DND-41 (cell line): Measurements from ENCODE around the gene PELI1.

Experiments used
- EZH2 ChIP-seq: IDR thresholded peaks from 3 replicates; pipeline ENCODE4 v1.6.1; 2012; ENCODE audit warnings: borderline replicate concordance, low read depth, mild to moderate bottlenecking, moderate library complexity, low read length, inconsistent platforms; ENCODE audit not compliant: severe bottlenecking
- TF ChIP-seq, protein P1 (sequence below): IDR thresholded peaks from 2 replicates; pipeline ENCODE4 v1.5.1; 2012; ENCODE audit warnings: borderline replicate concordance, low read length, moderate library complexity, mild to moderate bottlenecking; ENCODE audit not compliant: poor library complexity, severe bottlenecking; ENCODE audit errors: extremely low read depth

- TF ChIP-seq, protein P1, sequence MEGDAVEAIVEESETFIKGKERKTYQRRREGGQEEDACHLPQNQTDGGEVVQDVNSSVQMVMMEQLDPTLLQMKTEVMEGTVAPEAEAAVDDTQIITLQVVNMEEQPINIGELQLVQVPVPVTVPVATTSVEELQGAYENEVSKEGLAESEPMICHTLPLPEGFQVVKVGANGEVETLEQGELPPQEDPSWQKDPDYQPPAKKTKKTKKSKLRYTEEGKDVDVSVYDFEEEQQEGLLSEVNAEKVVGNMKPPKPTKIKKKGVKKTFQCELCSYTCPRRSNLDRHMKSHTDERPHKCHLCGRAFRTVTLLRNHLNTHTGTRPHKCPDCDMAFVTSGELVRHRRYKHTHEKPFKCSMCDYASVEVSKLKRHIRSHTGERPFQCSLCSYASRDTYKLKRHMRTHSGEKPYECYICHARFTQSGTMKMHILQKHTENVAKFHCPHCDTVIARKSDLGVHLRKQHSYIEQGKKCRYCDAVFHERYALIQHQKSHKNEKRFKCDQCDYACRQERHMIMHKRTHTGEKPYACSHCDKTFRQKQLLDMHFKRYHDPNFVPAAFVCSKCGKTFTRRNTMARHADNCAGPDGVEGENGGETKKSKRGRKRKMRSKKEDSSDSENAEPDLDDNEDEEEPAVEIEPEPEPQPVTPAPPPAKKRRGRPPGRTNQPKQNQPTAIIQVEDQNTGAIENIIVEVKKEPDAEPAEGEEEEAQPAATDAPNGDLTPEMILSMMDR: no peak
- TF ChIP-seq EZH2: no peak
Observed at GRCh38 chr2:64085936-64086335, 58.3 kb downstream of the PELI1 start.
